Fibroblast of skin of left biceps (primary cell): ENCODE measurements around the gene WWOX.

Experiments used
- DNase-seq, 2 experiments: peaks; one replicate each; pipeline ENCODE4 v3.0.0-alpha.2; 2013; ENCODE audit warnings: low read depth in 2 of 2

Gene WWOX

GRCh38 chr16:78436846-78437245 is 337.4 kb downstream of the WWOX start:
- DNase-seq, result no peak

GRCh38 chr16:78437352-78437968 is 338.0 kb downstream of the WWOX start:
- DNase-seq, result no peak

- no peak for DNase-seq
Observed at GRCh38 chr16:78438219-78438618, 338.8 kb downstream of the WWOX start.

- DNase-seq, result no peak
Observed at GRCh38 chr16:78438632-78439031, 339.2 kb downstream of the WWOX start.

- no peak for DNase-seq
Observed at GRCh38 chr16:78439646-78440045, 340.2 kb downstream of the WWOX start.

GRCh38 chr16:78441298-78441697 is 341.8 kb downstream of the WWOX start:
- no peak for DNase-seq

GRCh38 chr16:78443542-78444364 is 344.3 kb downstream of the WWOX start:
- DNase-seq, result no peak

GRCh38 chr16:78445818-78446217 is 346.4 kb downstream of the WWOX start:
- DNase-seq, result no peak

- no peak for DNase-seq
Observed at GRCh38 chr16:78446486-78446885, 347.0 kb downstream of the WWOX start.

- DNase-seq, result no peak
Observed at GRCh38 chr16:78446992-78447563, 347.6 kb downstream of the WWOX start.

GRCh38 chr16:78448658-78449271 is 349.3 kb downstream of the WWOX start:
- no peak for DNase-seq

GRCh38 chr16:78450255-78450654 is 350.8 kb downstream of the WWOX start:
- no peak for DNase-seq

GRCh38 chr16:78452025-78452555 is 352.6 kb downstream of the WWOX start:
- DNase-seq, result no peak

- no peak for DNase-seq
Observed at GRCh38 chr16:78455861-78456260, 356.4 kb downstream of the WWOX start.

GRCh38 chr16:78458588-78458987 is 359.1 kb downstream of the WWOX start:
- no peak for DNase-seq

GRCh38 chr16:78460428-78460827 is 361.0 kb downstream of the WWOX start:
- no peak for DNase-seq

- no peak for DNase-seq
Observed at GRCh38 chr16:78461087-78461486, 361.6 kb downstream of the WWOX start.

- DNase-seq, result no peak
Observed at GRCh38 chr16:78461496-78462287, 362.2 kb downstream of the WWOX start.

- DNase-seq, result no peak
Observed at GRCh38 chr16:78462288-78463208, 363.1 kb downstream of the WWOX start.

- DNase-seq, result no peak
Observed at GRCh38 chr16:78463591-78463990, 364.1 kb downstream of the WWOX start.
